HG03460 (cell line): ENCODE data around the gene ATG10.
"Not testable (repeated sequence)": the region's sequence is repeated elsewhere in the genome, so short reads cannot be mapped to it uniquely, and the experiment has no call there.

Source experiments
- ATAC-seq: cut with Tn5 transposase; IDR thresholded peaks from one replicate; pipeline ENCODE4 v1.9.1; 2021; ENCODE audit not compliant: unreplicated experiment

ATG10 gene

DNA sequence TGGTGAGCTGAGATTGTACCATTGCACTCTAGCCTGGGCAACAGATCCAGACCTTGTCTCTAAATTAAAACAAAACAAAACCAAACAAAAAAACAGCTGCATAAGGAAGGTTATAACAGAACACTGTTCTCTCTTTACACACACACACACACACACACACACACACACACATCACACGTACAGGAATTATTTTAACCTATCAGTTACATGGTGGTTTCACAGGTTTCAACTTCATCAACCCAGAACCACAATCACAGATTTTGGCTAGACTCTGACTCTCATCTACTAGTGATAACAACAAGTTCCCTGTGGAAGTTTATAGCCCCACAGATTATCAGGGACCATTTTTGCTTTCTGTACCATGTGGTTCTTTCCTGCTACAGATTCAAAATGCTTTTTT, 246.1 kb downstream of the ATG10 start:
- ATAC-seq = no peak

DNA sequence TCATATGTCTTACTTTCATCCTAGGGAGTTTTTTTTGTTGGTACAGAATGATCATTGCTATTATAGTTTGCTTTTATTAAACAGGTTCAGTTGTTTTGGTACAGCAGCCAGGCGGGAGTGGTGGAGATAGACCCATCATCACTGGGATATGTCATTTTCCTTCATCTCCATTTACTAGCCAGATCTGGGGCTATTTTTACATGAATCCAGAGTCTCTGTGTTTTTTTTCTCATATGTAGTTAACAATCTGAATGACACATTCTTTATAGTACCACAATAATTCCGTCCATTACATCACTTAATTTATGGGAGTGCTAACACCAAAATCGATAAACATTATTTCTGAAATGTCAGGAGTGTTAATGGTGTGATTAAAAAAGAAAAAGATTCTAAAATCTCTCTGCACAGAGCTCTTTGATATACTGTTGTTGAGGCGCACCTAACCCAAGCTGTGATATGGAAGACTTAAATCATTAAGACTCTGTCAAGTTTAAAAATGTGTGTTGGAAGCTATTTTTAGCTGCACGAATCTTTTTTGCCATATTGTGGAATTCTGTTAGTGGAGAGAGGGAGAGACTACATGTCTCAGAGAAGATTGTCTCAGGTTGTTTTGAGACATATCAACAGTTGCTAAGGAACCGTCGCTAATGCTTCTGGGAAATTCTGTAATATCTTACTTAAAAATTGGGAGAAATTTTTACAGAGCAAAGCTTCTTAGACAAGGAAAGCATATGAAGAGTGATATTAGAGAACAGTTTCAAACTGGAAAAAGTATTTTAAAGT, 246.7 kb downstream of the ATG10 start:
- ATAC-seq = no peak

DNA sequence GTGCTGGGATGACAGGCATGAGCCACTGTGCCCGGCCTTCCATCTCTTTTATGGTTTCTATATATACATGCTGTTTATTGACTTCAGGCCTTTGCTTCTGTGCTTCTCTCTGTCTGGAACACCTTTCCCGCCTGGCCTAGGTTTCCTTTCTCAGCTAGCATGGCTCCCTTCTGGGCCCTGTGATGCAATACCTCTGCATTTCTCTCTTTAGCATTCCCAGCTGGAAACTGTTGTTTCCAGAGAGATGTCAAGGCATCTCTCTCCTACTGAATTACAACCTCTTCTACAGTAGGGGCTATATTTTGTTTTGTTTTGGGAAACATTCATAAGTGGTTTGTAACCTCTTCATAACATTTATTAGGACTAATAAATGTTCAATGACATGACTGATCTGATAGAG, 249.2 kb downstream of the ATG10 start:
- no peak for ATAC-seq

DNA sequence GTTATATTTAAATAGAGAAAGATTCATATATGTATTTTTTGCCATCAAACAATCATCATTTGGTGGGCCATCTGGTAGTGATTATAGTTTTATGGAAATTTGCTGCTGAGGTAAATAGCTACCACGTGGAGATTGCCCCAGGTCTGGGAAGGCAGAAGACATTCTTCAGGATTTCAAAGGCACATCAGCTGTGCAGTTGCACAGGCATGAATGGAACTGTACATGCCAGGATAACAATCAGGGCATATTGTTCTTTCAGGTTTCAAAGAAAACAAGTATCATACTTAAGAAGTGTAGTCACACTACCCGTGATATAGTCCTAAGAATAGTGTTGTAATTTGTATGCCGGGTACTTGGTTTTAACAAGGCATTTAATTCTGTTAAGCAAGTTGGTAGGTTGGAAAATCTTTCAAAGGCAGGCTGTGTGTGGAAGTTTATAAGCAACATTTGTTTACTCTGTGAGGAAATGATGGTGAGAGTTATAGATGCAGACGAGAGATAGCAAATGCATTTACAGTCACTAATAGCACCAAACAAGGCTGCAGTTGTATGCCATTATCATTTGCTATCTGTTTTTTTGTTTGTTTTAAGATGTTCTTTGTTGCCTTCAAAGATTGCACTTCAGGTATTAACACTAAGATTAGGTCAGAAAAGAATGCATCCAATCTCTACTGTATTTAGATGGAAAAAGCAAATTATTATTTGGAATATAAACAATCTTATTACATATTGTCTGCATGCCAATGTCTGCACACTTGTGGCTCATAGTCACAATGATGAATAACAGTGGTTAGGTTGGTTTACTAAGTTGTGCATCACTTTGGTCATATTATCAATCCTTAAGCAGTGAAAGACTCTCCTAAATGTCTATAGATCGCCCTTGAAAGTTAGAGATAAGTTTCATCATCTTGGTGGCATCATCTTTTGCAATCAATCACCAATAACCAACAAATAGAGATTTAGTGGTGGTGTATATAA, 251.1 kb downstream of the ATG10 start:
- ATAC-seq = no peak

DNA sequence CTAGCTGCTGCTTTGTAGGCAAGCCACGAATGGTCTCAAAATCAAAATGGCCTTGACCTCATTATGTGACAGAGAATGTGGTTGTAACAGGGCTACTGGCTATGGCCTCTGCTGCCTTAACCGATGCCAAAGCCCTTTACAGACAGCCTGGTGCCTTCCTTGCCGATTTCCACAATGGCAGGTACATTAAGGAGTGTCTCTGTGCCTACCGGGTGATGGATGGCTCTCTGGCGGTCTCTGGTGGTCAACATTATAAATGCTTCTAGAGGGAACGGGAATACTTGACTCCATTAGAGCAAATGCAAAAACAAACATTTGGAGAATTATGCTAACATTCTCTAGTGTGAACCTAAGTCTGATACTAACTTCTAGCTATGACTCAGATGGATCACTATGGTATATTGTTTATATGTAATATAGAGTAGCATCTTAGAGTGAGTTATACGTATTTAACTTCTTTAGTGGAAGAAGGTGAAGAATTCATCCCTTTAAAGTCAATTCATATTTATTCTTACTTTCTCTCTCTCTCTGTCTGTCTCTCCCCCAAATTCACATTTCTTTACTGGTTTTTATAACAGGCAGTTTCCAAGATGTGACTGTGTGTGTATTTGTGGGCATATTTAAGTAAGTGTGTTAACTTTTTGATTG, 253.8 kb downstream of the ATG10 start:
- peak; percentile 85 for ATAC-seq

DNA sequence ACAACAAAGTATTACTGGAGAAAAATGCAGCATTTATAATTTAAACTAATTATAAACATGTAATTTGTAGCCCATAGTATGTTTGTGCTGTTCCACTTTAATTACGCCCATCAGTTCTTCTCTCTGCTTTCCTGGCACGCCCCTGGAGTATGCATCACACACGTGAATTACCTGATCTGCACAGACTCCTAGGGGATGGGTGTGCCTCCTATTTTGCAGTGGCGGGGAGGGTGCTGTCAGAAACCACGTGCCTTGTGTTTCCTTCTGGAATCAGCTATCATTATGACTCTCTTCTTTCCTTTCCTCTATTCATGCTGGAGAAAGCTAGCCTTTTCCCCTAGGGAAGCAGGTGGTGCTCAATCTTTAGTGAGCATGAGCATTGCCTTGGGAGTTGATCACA, 263.1 kb downstream of the ATG10 start:
- no peak for ATAC-seq

DNA sequence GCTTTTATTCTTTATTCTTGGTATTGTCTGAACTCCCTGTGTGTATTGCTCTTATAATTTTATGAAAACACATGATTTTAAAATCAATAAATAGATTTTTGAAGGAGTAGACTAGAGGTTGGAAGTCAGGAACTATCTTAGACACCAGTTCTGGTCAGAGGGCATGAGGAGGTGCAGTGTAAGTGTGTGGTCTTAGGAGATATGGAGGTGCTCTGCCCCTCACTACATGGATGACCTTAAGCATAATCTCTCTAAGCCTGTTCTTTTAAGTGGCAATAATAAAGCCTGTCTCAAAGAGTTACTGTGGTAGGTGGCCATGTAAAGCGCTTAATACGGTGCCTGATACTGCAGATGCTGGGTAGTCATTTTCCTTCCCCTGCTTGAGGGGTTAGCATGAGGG, 272.3 kb downstream of the ATG10 start:
- ATAC-seq = no peak

DNA sequence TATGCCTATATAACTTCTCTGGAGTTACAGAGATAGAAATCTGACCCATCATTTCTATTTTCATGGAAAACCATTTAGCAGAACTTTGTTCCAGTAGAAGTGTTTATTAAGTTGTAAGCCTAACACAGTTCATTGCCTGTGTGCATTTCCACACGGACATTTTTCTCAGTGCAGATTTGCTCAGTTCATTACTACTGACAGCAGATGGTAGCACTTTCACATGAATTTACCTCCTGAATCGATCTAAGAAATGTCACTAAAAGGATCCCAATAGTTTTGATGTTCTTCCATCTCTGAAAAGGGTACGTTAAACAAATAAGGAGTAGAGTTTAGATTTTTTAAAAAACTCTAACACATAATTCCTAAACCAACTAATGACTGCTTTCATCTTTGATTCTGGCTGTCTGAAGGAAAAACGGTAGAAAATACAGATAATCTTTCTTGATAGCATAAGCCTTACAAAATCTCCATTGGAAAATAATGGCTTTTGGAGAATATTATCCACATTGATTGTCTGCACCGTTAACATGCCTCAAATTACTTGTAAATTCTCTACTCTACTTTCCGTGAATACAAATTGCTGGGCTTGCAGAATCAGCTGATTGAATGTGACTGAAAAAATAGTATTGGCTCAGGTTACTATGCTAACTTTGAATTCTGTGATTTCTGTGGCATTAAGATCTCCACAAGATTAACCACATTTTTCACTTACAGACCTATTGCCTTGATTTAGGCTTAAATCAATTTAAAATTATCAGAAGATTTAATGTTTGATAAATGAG, 273.2 kb downstream of the ATG10 start:
- ATAC-seq = no peak

DNA sequence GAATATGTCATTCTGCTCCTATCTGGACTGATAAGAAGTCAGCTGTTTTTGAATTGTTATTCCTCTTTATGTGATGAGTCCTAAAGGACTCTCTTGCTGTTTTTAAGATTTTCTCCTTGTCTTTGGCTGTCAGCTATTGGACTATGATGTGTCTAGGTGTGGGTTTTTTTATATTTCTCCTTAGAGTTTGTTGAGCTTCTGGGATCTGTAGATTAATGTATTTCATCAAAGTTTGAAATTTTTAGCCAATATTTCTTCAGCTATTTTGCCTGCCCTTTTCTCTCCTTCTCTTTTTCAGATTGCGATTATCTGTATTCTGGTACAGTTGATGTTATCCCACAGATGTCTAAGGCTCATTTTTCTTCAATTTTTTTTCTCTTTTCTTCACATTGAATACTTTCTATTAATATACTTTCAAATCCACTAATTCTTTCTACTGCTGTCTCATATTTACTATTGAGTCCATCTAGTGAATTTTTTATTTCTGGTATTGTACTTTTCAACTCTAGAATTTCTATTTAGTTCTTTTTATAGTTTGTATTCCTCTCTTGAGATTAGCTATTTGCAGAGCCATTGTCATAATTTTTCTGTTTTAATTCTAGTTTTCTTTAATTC, 275.2 kb downstream of the ATG10 start:
- ATAC-seq = no peak

DNA sequence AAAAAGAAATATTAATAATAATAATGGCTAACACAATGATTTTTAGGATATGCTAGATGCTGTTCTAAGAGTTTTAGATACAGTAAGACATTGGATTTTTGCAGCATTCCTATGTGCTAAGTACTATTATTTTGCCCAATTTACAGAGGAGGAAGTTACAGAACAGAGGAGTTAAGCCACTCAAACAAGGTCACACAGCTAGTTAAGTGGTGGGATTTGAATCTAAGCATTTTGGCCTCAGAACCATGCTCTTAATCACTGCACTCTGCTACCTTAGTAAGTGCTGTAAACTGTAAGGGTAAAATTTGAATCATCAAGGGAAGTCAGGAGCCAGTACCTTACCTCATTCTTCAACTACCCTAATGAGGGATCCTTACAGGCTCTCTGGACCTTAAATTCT, 280.9 kb downstream of the ATG10 start:
- ATAC-seq = no peak

DNA sequence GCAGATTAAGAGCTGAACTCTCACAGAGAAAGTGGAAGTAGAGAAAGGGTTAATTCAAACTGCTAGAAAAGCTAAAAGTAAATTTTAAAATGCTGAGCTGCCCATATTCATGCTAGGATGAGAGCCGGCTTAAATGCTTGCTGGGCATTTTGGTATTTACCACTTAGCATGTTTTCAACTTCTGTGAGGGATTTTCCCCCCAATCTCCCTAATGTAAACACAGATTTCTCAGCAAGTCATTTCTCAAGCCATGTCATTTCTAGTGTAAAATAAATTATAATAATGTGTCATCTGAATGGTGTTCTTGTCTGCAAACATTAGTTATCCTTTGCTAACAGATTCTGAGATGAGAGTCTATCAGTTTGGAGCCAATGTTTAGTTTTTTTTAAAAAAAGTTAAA, 284.0 kb downstream of the ATG10 start:
- no peak for ATAC-seq

DNA sequence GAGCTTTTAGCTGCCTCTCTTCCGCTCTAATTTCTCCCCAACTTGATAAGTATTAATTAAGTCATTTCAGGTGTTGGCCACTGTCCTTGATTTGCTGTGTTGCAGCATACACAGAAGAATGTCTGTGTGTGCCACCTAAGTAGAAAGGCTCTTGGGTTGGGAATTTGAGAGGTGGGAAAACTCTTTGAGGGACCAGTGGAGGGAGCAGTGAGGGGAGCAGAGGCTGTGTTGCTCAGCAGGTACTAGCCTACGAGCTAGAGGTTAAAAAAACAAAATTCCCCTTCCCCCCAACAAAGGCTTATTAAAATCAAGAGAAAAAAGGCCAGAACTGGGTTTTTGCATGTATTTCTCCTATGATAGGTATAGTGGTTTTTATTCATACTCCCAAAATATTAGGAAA, 285.4 kb downstream of the ATG10 start:
- ATAC-seq = no peak

DNA sequence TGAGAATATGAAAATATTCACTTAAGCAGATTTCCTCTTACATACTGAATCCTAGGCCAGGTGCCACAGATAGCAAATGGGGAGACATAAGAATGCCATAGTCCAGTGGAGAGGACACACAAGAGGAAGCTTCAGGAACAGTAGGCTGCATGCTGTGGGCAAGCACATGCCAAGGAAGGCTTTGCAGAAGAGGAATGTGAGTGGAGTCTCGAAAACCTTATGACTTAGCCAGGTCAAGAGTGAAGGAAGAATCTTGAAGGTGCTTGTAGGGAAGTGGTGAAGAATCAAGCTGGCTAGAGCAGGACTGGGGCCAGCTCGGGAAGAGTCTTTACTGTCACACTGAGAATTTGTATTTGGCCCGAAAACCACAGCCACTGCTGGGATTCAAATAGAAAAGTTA, 285.9 kb downstream of the ATG10 start:
- ATAC-seq = no peak

DNA sequence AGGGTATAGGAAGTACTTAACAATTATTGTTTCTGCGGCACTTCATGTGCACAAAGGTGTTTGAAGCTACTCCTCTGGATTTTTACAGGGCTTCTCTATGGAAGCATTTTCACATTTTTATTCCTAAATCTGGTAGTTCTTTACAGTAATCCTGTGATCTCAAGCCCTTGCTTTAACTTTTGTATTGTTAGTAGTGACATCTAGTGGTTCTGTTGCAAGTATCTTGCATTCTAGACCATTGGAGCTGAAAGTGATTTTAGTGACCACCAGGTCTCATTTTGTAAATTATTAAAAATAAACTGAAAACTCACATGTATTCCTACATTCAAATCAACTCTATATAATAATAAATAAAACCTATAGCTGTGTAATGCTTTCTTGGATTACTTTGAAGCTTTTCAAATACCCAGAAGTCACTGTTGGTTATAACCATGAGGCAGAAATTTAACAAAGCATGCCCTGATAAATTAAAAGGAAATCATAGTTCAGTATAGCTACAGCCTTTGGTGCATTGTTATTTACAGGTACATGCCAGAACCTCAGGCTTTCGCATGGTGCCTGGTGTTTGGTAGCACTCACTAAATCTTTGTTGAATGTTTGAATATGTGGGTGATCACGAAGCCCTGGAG, 287.5 kb downstream of the ATG10 start:
- ATAC-seq = no peak

DNA sequence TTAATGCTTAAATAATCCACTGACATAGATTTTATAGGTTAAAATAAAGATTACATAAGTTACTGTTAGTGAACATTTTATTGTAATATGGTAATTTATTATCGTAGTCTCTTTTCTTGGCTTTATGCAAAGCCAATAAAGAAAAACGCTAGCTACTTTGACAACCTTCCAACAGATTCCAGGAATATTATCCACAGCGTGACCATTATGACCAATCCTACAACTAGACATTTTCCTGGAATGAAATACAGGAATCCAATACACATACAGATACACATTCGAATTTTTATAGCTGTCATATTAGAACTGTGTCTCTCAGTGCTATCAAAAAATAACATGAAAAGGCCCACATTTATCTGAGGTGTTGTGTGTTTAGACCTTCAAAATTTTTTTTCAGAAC, 293.2 kb downstream of the ATG10 start:
- no peak for ATAC-seq

DNA sequence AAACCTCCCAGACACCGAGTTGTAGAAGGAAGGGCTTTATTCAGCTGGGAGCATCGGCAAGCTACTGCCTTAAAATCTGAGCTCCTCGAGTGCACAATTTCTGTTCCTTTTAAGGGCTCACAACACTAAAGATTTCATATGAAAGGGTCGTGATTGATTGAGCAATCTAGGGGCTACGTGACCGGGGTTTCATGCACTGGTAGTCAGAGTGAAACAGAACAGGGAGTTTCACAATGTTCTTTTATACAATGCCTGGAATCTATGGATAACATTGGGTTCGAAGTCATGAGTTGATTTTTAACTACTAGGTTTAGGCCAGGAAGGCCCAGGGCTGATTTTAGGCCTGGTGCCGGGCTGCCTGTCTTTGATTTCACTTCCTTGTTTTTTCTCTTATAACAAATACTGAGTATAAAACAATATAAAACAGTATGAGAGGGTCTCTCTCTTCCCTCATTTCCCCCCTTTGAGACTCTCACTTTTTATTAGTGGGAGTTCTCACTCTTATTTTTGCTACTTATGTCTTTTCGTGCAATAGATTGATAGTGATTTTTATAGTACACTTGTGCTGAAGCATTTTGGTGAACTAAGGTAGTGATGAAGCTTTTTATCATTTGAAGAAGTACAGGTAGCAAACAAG, 295.6 kb downstream of the ATG10 start:
- not testable (repeated sequence) for ATAC-seq

DNA sequence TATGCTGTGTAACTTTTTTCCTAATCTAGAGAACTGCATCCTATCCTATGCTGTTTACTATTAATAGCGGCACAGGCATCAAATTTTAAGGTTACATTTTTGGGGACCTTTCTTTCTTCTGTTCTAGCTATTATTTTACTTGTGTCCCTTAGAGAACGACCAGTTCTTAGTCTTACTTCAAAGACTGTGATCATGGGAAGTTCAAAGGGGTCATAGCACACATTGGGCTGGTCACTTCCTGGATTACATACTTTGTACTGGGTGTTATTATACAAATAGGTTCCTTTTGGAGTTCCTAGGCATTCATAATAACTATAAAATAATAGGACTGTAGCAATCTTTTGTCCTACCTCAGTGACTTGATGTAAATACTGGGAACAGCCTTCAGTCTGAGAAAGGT, 297.5 kb downstream of the ATG10 start:
- ATAC-seq = not testable (repeated sequence)

DNA sequence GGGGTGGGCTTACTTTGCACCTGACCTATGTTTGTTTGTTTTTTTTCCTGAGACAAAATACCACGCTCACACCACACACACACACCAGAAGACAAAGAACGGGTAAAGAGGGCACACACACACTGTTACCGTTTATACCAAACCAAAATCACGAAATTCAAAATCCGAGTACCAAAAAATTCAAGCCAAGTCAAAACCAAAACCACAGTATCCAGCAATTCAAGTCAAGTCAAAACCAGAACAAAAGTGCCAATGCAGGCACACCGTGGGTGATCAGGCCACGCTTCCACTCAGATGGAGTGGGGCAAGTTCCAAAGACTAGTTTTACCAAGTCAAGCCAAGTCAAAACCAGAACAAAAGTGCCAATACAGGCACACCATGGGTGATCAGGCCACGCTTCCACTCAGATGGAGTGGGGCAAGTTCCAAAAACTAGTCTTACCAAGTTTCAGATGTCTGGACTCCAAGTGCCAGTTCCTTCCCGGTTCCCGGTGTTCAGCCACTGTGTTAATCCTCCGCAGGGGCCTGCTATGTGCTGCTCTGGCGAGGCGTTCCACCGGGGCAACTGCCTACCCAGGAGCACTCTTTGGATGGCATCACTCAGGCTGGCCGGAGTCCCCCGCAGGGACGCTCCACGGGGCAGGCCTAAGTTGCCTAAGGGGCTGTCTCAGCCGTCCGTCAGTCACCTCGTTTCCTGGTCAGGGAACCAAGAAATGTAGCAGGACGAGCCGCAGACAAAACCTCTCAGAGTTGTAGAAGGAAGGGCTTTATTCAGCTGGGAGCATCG, 300.9 kb downstream of the ATG10 start:
- not testable (repeated sequence) for ATAC-seq

DNA sequence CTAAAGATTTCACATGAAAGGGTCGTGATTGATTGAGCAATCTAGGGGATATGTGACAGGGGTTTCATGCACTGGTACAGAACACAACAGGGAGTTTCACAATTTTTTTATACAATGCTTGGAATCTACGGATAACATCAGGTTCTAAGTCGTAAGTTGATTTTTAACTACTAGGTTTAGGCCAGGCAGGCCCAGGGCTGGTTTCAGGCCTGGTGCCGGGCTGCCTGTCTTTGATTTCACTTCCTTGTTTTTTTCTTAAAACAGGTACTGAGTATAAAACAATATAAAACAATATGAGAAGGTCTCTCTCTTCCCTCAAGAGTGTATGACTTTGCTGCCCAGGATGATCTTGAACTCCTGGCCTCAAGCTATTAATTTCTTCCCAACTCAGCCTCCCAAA, 301.6 kb downstream of the ATG10 start:
- not testable (repeated sequence) for ATAC-seq
